H1 (cell line): ENCODE results near the gene GUCA1A. TPM values are rescaled to one million over a fixed set of nuclear protein-coding genes. Genes with fewer than 3 reads are reported as not detected.

ENCODE experiments used
- CTCF ChIA-PET: fragments of 300-600 bp; sonication (Branson Sonifier 250); formaldehyde crosslinking; loops from one replicate; lab custom pipeline; 2021; ENCODE audit not compliant: partially characterized antibody; lab: Charles Lee
- POLR2A ChIA-PET: fragments of 300-600 bp; sonication (Branson Sonifier 250); formaldehyde crosslinking; loops from one replicate; lab custom pipeline; 2021; ENCODE audit warnings: inconsistent platforms; ENCODE audit not compliant: partially characterized antibody; lab: Charles Lee
- DNase-seq, 2 experiments: peaks; one replicate each; pipeline versions ENCODE4 v3.0.0 to v3.0.0-alpha.2; 2010 to 2022; ENCODE audit warnings: low spot score in 2 of 2, low read depth in 1 of 2, mixed read lengths in 1 of 2
- FAIRE-seq: peaks from 2 replicates; lab custom pipeline; 2011; peaks lifted over from hg19 to GRCh38; lab: Jason Lieb, UNC
- H2AFZ ChIP-seq: 2 replicates; pipeline ENCODE4 v1.8.1; 2012; ENCODE audit warnings: low read length, inconsistent platforms
- H2AK5ac ChIP-seq: 2 replicates; pipeline ENCODE4 v1.6.1; 2013; ENCODE audit warnings: low read depth, low read length
- H2BK120ac ChIP-seq: replicated peaks from 2 replicates; pipeline ENCODE3; 2013; ENCODE audit warnings: low read depth, low read length, inconsistent platforms
- H2BK12ac ChIP-seq: 2 replicates; pipeline ENCODE4 v1.6.1; 2013; ENCODE audit warnings: low read depth, low read length
- H2BK15ac ChIP-seq: 2 replicates; pipeline ENCODE4 v1.6.1; 2013; ENCODE audit warnings: low read length
- H2BK20ac ChIP-seq: 2 replicates; pipeline ENCODE4 v1.6.1; 2013; ENCODE audit warnings: low read length
- H2BK5ac ChIP-seq: 2 replicates; pipeline ENCODE4 v1.6.1; 2013; ENCODE audit warnings: low read depth, low read length
- H3K14ac ChIP-seq: 2 replicates; pipeline ENCODE4 v1.6.1; 2013; ENCODE audit warnings: inconsistent platforms; ENCODE audit not compliant: insufficient read length
- H3K18ac ChIP-seq: 2 replicates; pipeline ENCODE4 v1.6.1; 2013; ENCODE audit warnings: low read length; ENCODE audit errors: extremely low read depth
- H3K23ac ChIP-seq: 2 replicates; pipeline ENCODE4 v1.6.1; 2013; ENCODE audit warnings: inconsistent platforms; ENCODE audit not compliant: insufficient read length
- H3K23me2 ChIP-seq: 2 replicates; pipeline ENCODE4 v1.6.1; 2013; ENCODE audit warnings: low read depth, low read length
- H3K27ac ChIP-seq: 2 replicates; pipeline ENCODE4 v1.6.1; 2011; ENCODE audit warnings: low read depth, low read length, inconsistent platforms
- H3K27me3 ChIP-seq, 4 experiments: replicated peaks in 1 of 4; 1 replicate in 1 of 4; 2 replicates in 3 of 4; pipeline versions ENCODE4 v1.6.1 to v1.8.1; 2011 to 2013; ENCODE audit warnings: low read length in 3 of 4, mild to moderate bottlenecking in 3 of 4, inconsistent platforms in 2 of 4, mixed read lengths in 2 of 4, moderate library complexity in 1 of 4; ENCODE audit not compliant: control insufficient read depth in 3 of 4, insufficient read depth in 3 of 4; ENCODE audit errors: extremely low read depth in 1 of 4
- H3K36me3 ChIP-seq, 4 experiments: 2 replicates each; pipeline versions ENCODE4 v1.6.1 to v1.8.1; 2011 to 2013; ENCODE audit warnings: mild to moderate bottlenecking in 4 of 4, low read length in 3 of 4, moderate library complexity in 2 of 4, control low read depth in 1 of 4, inconsistent platforms in 1 of 4; ENCODE audit not compliant: insufficient read depth in 4 of 4, control insufficient read depth in 2 of 4
- H3K4ac ChIP-seq: replicated peaks from 2 replicates; pipeline ENCODE3; 2013; ENCODE audit warnings: low read length, low read depth, mixed read lengths, inconsistent platforms; ENCODE audit not compliant: insufficient read length
- H3K4me1 ChIP-seq, 4 experiments: replicated peaks in 1 of 4; 1 replicate in 1 of 4; 2 replicates in 3 of 4; pipeline versions ENCODE4 v1.6.1 to v1.8.1; 2011 to 2013; ENCODE audit warnings: low read length in 3 of 4, inconsistent platforms in 2 of 4, mixed read lengths in 1 of 4; ENCODE audit not compliant: insufficient read depth in 4 of 4, control insufficient read depth in 3 of 4
- H3K4me2 ChIP-seq, 2 experiments: 2 replicates each; pipeline versions ENCODE4 v1.6.1 to v1.8.1; 2011 to 2013; ENCODE audit warnings: low read depth in 2 of 2, low read length in 2 of 2, control low read depth in 1 of 2, inconsistent platforms in 1 of 2, mild to moderate bottlenecking in 1 of 2; ENCODE audit not compliant: insufficient read depth in 1 of 2
- H3K4me3 ChIP-seq, 4 experiments: fragments of 200-600, 300-600 bp in 1 of 4; sonication (generic), shearing (Covaris generic), sonication (Bioruptor Twin) in 1 of 4; 2 replicates each; pipeline versions ENCODE4 v1.5.1 to v1.8.1; 2011 to 2016; ENCODE audit warnings: low read length in 4 of 4, low read depth in 3 of 4, control low read depth in 2 of 4, inconsistent platforms in 2 of 4, mild to moderate bottlenecking in 2 of 4, mixed read lengths in 1 of 4, moderate library complexity in 1 of 4; ENCODE audit not compliant: insufficient read depth in 2 of 4; ENCODE audit errors: extremely low read depth in 1 of 4
- H3K56ac ChIP-seq: replicated peaks from 2 replicates; pipeline ENCODE3; 2013; ENCODE audit warnings: low read depth, mild to moderate bottlenecking, mixed read lengths, low read length, inconsistent platforms; ENCODE audit not compliant: insufficient read length
- H3K79me1 ChIP-seq: 2 replicates; pipeline ENCODE4 v1.6.1; 2013; ENCODE audit warnings: low read depth, low read length, control low read depth
- H3K79me2 ChIP-seq, 2 experiments: 2 replicates each; pipeline versions ENCODE4 v1.6.1 to v1.8.1; 2012 to 2013; ENCODE audit warnings: low read length in 2 of 2, mild to moderate bottlenecking in 2 of 2, inconsistent platforms in 1 of 2; ENCODE audit not compliant: insufficient read depth in 2 of 2, control insufficient read depth in 1 of 2
- H3K9ac ChIP-seq, 4 experiments: replicated peaks in 1 of 4; 1 replicate in 1 of 4; 2 replicates in 3 of 4; pipeline versions ENCODE4 v1.6.1 to v1.8.1; 2011 to 2013; ENCODE audit warnings: low read depth in 3 of 4, low read length in 3 of 4, control low read depth in 2 of 4, mild to moderate bottlenecking in 2 of 4, moderate library complexity in 2 of 4, inconsistent platforms in 1 of 4; ENCODE audit errors: extremely low read depth in 1 of 4
- H3K9me3 ChIP-seq, 2 experiments: 2 replicates each; pipeline versions ENCODE4 v1.6.1 to v1.8.1; 2012 to 2013; ENCODE audit warnings: mild to moderate bottlenecking in 2 of 2, moderate library complexity in 2 of 2, control low read depth in 1 of 2, inconsistent platforms in 1 of 2, low read depth in 1 of 2, low read length in 1 of 2, mixed read lengths in 1 of 2; ENCODE audit not compliant: insufficient read depth in 2 of 2
- H4K20me1 ChIP-seq, 2 experiments: replicated peaks in 1 of 2; 2 replicates each; pipeline versions ENCODE3 to v1.8.1; 2011 to 2013; ENCODE audit warnings: inconsistent platforms in 2 of 2, low read length in 2 of 2, mild to moderate bottlenecking in 1 of 2; ENCODE audit not compliant: insufficient read depth in 2 of 2, control insufficient read depth in 1 of 2
- H4K5ac ChIP-seq: 2 replicates; pipeline ENCODE4 v1.6.1; 2013; ENCODE audit warnings: low read length, low read depth, mixed read lengths, inconsistent platforms; ENCODE audit not compliant: insufficient read length
- H4K8ac ChIP-seq: 2 replicates; pipeline ENCODE4 v1.8.0; 2013; ENCODE audit warnings: mild to moderate bottlenecking, moderate library complexity, low read length, inconsistent platforms; ENCODE audit not compliant: insufficient read depth; ENCODE audit errors: extremely low read depth
- H4K91ac ChIP-seq: replicated peaks from 2 replicates; pipeline ENCODE3; 2013; ENCODE audit warnings: low read length, mixed read lengths, inconsistent platforms; ENCODE audit not compliant: insufficient read length
- ATF3 ChIP-seq: IDR thresholded peaks from 2 replicates; pipeline ENCODE4 v1.6.1; 2011; ENCODE audit warnings: low read depth, mild to moderate bottlenecking, low read length; ENCODE audit not compliant: insufficient read depth
- E2F6 ChIP-seq: IDR thresholded peaks from 2 replicates; pipeline ENCODE4 v1.6.1; 2012; ENCODE audit warnings: inconsistent platforms
- EP300 ChIP-seq, 2 experiments: IDR thresholded peaks; 1 replicate in 1 of 2; 2 replicates in 1 of 2; pipeline ENCODE4 v1.6.1; 2011 to 2012; ENCODE audit warnings: low read depth in 2 of 2, low read length in 2 of 2, mild to moderate bottlenecking in 2 of 2, borderline replicate concordance in 1 of 2, inconsistent platforms in 1 of 2, moderate library complexity in 1 of 2
- GTF2F1 ChIP-seq: IDR thresholded peaks from 2 replicates; pipeline ENCODE4 v1.6.1; 2012; ENCODE audit warnings: low read depth, low read length, improper control_type of control experiment, borderline replicate concordance
- KDM4A ChIP-seq: IDR thresholded peaks from one replicate; pipeline ENCODE4 v1.7.1; 2012; ENCODE audit warnings: low read depth, mild to moderate bottlenecking, moderate library complexity, low read length, inconsistent platforms; ENCODE audit not compliant: severe bottlenecking
- NRF1 ChIP-seq: IDR thresholded peaks from 2 replicates; pipeline ENCODE4 v1.6.1; 2011; ENCODE audit warnings: mild to moderate bottlenecking, low read depth, low read length, improper control_type of control experiment
- PHF8 ChIP-seq: fragments of 200-600 bp; sonication (generic); conservative IDR thresholded peaks from 2 replicates; pipeline ENCODE4 v1.7.1; 2012; ENCODE audit warnings: low read depth, mild to moderate bottlenecking, inconsistent platforms, low read length, moderate library complexity
- POLR2A ChIP-seq, 2 experiments: IDR thresholded peaks; 1 replicate in 1 of 2; 2 replicates in 1 of 2; pipeline ENCODE4 v1.6.1; 2011; ENCODE audit warnings: low read depth in 2 of 2, low read length in 2 of 2, mild to moderate bottlenecking in 2 of 2; ENCODE audit errors: control extremely low read depth in 1 of 2
- SUZ12 ChIP-seq: fragments of 200-600 bp; sonication (generic); IDR thresholded peaks from 2 replicates; pipeline ENCODE4 v1.6.1; 2012; ENCODE audit warnings: mild to moderate bottlenecking, inconsistent platforms, low read length, moderate library complexity, mixed read lengths
- TBP ChIP-seq: IDR thresholded peaks from 2 replicates; pipeline ENCODE4 v1.6.1; 2011; ENCODE audit warnings: low read depth, low read length, improper control_type of control experiment
- WGBS, 2 experiments: shearing (Covaris generic) in 1 of 2; methylation state at CpG; one replicate each; pipeline versions ENCODE4 v1.1.6 to v1.1.7; 2013 to 2015; ENCODE audit warnings: low lambda C conversion rate in 2 of 2, mixed read lengths in 2 of 2, inconsistent platforms in 1 of 2, low coverage in 1 of 2, missing lambda C conversion rate in 1 of 2; ENCODE audit not compliant: insufficient replicate concordance in 2 of 2, insufficient coverage in 1 of 2, insufficient read length in 1 of 2; ENCODE audit errors: extremely low coverage in 1 of 2, missing lambda C conversion rate in 1 of 2; 5-methylcytosine and 5-hydroxymethylcytosine counted together
- polyA plus RNA-seq, 7 experiments: library from polyadenylated mRNA; depleted of rRNA in 3 of 7; stranded (reverse) in 5 of 7; unstranded in 2 of 7; fragments of >200 nt in 5 of 7; fragments of 200-250 nt in 2 of 7; gene quantifications; 1 replicate in 5 of 7; 2 replicates in 1 of 7; 4 replicates in 1 of 7; pipeline versions ENCODE4 v1.2.1 to v1.2.3, GENCODE V29; 2011 to 2013; ENCODE audit warnings: missing spikeins in 2 of 7, mixed read lengths in 2 of 7
- total RNA-seq: library from RNA; stranded (reverse); fragmentation: NEBNext Ultra II Directional; extraction: Animal tissue kit (Norgen Biotek cat#: 25700); gene quantifications from 2 replicates; pipeline ENCODE4 v1.2.1, GENCODE V29; 2021

Gene GUCA1A
- total and polyA plus RNA-seq, 2 of the 8 experiments (the other 6 are each of a cell fraction or from before 2014, with no cell fraction given): 4.6 to 24.6 TPM

GRCh38 chr6:42199106-42199981 is 26.2 kb downstream of the GUCA1A start:
- 92% methylated on average over 5 of the region's 5 CpGs; no CpG with 5 or more reads in 1 of the 2 experiments for WGBS, 2 experiments
- Histone ChIP-seq H3K27ac (no peak overlapping the region), H3K4me2 (no peak overlapping the region)
- TF ChIP-seq E2F6: no peak
- no peak for TF ChIP-seq SUZ12
- no peak for TF ChIP-seq EP300 (IDR thresholded peaks at IDR 0.05; ENCODE audit: borderline replicate concordance in 1 of 2, low read depth in 2 of 2, low read length in 2 of 2)
- TF ChIP-seq NRF1: no peak
- no peak for TF ChIP-seq GTF2F1
- no peak for TF ChIP-seq PHF8
- TF ChIP-seq POLR2A (IDR thresholded peaks at IDR 0.05; ENCODE audit: control extremely low read depth in 1 of 2, low read depth in 2 of 2, low read length in 2 of 2): no peak
- TF ChIP-seq ATF3: no peak
- TF ChIP-seq TBP: no peak
- no peak for TF ChIP-seq KDM4A

More at GRCh38 chr6:42199106-42199981, 26.2 kb downstream of the GUCA1A start:
- Histone ChIP-seq H3K4me1 (no peaks in the 10 kb centered on the region; a peak in 2 of 7 replicates), H3K27me3 (0 out of 7 replicates have a peak, but pooled peaks cover 0 to under 1% (median 0%) of the 10 kb centered on the region in 4 experiments), H3K9me3 (no peaks in the 10 kb centered on the region), H2AK5ac (no peak overlapping the region), H2AFZ (no peak overlapping the region), H4K91ac (no peak overlapping the region), H4K5ac (no peak overlapping the region), H3K14ac (no peak overlapping the region), H3K23ac (no peak overlapping the region), H3K56ac (no peak overlapping the region), H3K79me2 (no peaks in the 10 kb centered on the region), H3K18ac (no peak overlapping the region), H4K8ac (no peak overlapping the region), H2BK12ac (no peak overlapping the region), H2BK15ac (no peak overlapping the region), H3K79me1 (no peaks in the 10 kb centered on the region), H3K4ac (no peak overlapping the region), H3K4me3 (no peak overlapping the region), H3K23me2 (0 out of 2 replicates have a peak, but pooled peaks cover 3% of the 10 kb centered on the region), H2BK5ac (no peak overlapping the region), H2BK20ac (no peak overlapping the region), H4K20me1 (no peaks in the 10 kb centered on the region), H2BK120ac (no peak overlapping the region), H3K9ac (no peak overlapping the region), H3K36me3 (no peaks in the 10 kb centered on the region; a peak in 1 of 8 replicates)
- ChIA-PET CTCF (interaction anchor here (0.6 to 2.3 kb wide), 5 partner anchors 14 to 105 kb away, joined by 3 to 10 read pairs (median 5); no protein-coding TSS in a partner anchor), POLR2A (interaction anchor here (1.6 kb wide), 1 partner anchor 62 kb away, joined by 3 read pairs; no protein-coding TSS in a partner anchor)
- FAIRE-seq (no peak), DNase-seq (no peak)
